ENCODE data around the gene USP15. TPM values are rescaled to one million over a fixed set of nuclear protein-coding genes. Genes with fewer than 3 reads are reported as not detected.

The USP15 gene
- total and polyA plus RNA-seq, 2 of the 8 experiments (the other 6 are each of a cell fraction or from before 2014, with no cell fraction given) = 12.7 to 38.6 TPM

DNA sequence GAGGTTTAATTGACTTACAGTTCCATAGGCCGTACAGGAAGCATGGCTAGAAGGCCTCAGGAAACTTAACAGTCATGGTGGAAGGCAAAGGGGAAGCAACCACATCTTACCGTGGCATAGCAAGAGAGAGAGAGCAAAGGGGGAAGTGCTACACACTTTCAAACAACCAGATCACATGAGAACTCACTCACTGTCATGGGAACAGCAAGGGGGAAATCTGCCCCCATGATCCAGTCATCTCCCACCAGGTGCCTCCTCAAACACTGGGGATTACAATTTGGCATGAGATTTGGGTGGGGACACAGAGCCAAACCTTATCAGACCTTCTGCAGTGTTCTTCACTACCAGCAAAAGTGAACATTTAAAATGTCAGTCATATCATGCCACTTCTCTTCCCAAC lies 58.9 kb downstream of the USP15 start:
- no peak overlapping the region for H2BK12ac ChIP-seq (ENCODE audit: low read depth, low read length)
- H3K56ac ChIP-seq (replicated peaks; ENCODE audit: insufficient read length, low read depth, low read length) = no peak overlapping the region
- TF ChIP-seq CREB1 (IDR thresholded peaks at IDR 0.05) (no peak), RBBP5 (IDR thresholded peaks at IDR 0.05; ENCODE audit: borderline replicate concordance, low read depth, low read length) (no peak), PHF8 (conservative IDR thresholded peaks at IDR 0.05; ENCODE audit: low read depth, low read length) (no peak), SRF (IDR thresholded peaks at IDR 0.05; ENCODE audit: low read depth, low read length) (no peak), CBX8 (IDR thresholded peaks at IDR 0.05; ENCODE audit: borderline replicate concordance, low read depth, low read length) (no peak)
- TF ChIP-seq, protein P1, sequence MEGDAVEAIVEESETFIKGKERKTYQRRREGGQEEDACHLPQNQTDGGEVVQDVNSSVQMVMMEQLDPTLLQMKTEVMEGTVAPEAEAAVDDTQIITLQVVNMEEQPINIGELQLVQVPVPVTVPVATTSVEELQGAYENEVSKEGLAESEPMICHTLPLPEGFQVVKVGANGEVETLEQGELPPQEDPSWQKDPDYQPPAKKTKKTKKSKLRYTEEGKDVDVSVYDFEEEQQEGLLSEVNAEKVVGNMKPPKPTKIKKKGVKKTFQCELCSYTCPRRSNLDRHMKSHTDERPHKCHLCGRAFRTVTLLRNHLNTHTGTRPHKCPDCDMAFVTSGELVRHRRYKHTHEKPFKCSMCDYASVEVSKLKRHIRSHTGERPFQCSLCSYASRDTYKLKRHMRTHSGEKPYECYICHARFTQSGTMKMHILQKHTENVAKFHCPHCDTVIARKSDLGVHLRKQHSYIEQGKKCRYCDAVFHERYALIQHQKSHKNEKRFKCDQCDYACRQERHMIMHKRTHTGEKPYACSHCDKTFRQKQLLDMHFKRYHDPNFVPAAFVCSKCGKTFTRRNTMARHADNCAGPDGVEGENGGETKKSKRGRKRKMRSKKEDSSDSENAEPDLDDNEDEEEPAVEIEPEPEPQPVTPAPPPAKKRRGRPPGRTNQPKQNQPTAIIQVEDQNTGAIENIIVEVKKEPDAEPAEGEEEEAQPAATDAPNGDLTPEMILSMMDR (IDR thresholded peaks at IDR 0.05; ENCODE audit: control extremely low read depth in 1 of 3, insufficient read depth in 1 of 3, low read depth in 1 of 3, low read length in 3 of 3) = no peak
- H3K23ac ChIP-seq (ENCODE audit: insufficient read length) = no peak overlapping the region
- no peak overlapping the region for H2AFZ ChIP-seq (ENCODE audit: low read length)
- no peaks in the 10 kb centered on the region for H3K9me3 ChIP-seq (ENCODE audit: insufficient read depth in 2 of 2, low read depth in 1 of 2, low read length in 1 of 2)
- CTCF ChIA-PET (ENCODE audit: partially characterized antibody) = no interaction called here
- H2AK5ac ChIP-seq (ENCODE audit: low read depth, low read length) = no peak overlapping the region
- H4K8ac ChIP-seq (ENCODE audit: extremely low read depth, insufficient read depth, low read length) = no peak overlapping the region
- FAIRE-seq = no peak
- DNase-seq (ENCODE audit: low read depth in 1 of 2, low spot score in 2 of 2) = no peak
- no peak overlapping the region for H2BK5ac ChIP-seq (ENCODE audit: low read depth, low read length)
- no peaks in the 10 kb centered on the region for H3K27me3 ChIP-seq (replicated peaks in 1 of 4; ENCODE audit: control insufficient read depth in 3 of 4, extremely low read depth in 1 of 4, insufficient read depth in 3 of 4, low read length in 3 of 4)
- H3K18ac ChIP-seq (ENCODE audit: extremely low read depth, low read length) = no peak overlapping the region
- POLR2A ChIA-PET (ENCODE audit: partially characterized antibody) = no interaction called here
- peaks cover 0 to 2% of the 10 kb centered on the region in 2 experiments for H4K20me1 ChIP-seq (replicated peaks in 1 of 2; ENCODE audit: control insufficient read depth in 1 of 2, insufficient read depth in 2 of 2, low read length in 2 of 2)
- no peaks in the 10 kb centered on the region for H3K23me2 ChIP-seq (ENCODE audit: low read depth, low read length)
- H3K79me2 ChIP-seq (ENCODE audit: control insufficient read depth in 1 of 2, insufficient read depth in 2 of 2, low read length in 2 of 2) = no peaks in the 10 kb centered on the region
- no peak overlapping the region for H3K4me2 ChIP-seq (ENCODE audit: insufficient read depth in 1 of 2, low read depth in 2 of 2, low read length in 2 of 2)
- H3K36me3 ChIP-seq (ENCODE audit: control insufficient read depth in 2 of 4, insufficient read depth in 4 of 4, low read length in 3 of 4) = peaks cover 0 to 4% (median 0%) of the 10 kb centered on the region in 4 experiments; a peak in 1 of 8 replicates
- no peak overlapping the region for H3K4me3 ChIP-seq (ENCODE audit: extremely low read depth in 1 of 4, insufficient read depth in 2 of 4, low read depth in 3 of 4, low read length in 4 of 4)
- no peak overlapping the region for H4K91ac ChIP-seq (replicated peaks; ENCODE audit: insufficient read length, low read length)
- WGBS, 2 experiments (ENCODE audit: extremely low coverage in 1 of 2, insufficient coverage in 1 of 2, insufficient read length in 1 of 2, insufficient replicate concordance in 2 of 2, low coverage in 1 of 2, low lambda C conversion rate in 2 of 2, missing lambda C conversion rate in 1 of 2) = 97% methylated on average over 2 of the region's 2 CpGs; no CpG with 5 or more reads in 1 of the 2 experiments
- no peak overlapping the region for H3K14ac ChIP-seq (ENCODE audit: insufficient read length)
- H2BK20ac ChIP-seq (ENCODE audit: low read length) = no peak overlapping the region
- H3K27ac ChIP-seq (ENCODE audit: low read depth, low read length) = no peak overlapping the region
- H2BK120ac ChIP-seq (replicated peaks; ENCODE audit: low read depth, low read length) = no peak overlapping the region
- no peak overlapping the region for H3K4ac ChIP-seq (replicated peaks; ENCODE audit: insufficient read length, low read depth, low read length)
- H3K4me1 ChIP-seq (replicated peaks in 1 of 4; ENCODE audit: control insufficient read depth in 3 of 4, insufficient read depth in 4 of 4, low read length in 3 of 4) = no peaks in the 10 kb centered on the region
- H4K5ac ChIP-seq (ENCODE audit: insufficient read length, low read depth, low read length) = no peak overlapping the region
- no peaks in the 10 kb centered on the region for H3K79me1 ChIP-seq (ENCODE audit: low read depth, low read length)
- H3K9ac ChIP-seq (replicated peaks in 1 of 4; ENCODE audit: extremely low read depth in 1 of 4, low read depth in 3 of 4, low read length in 3 of 4) = no peak overlapping the region
- no peak overlapping the region for H2BK15ac ChIP-seq (ENCODE audit: low read length)

All from H1 (cell line).